Islet of Langerhans (tissue), 1 donor: ENCODE results near the gene TGIF2LX.
"Not testable (repeated sequence)": the region's sequence is repeated elsewhere in the genome, so short reads cannot be mapped to it uniquely, and the experiment has no call there.

Experiments used
- FAIRE-seq: peaks from one replicate; lab custom pipeline; 2011; peaks lifted over from hg19 to GRCh38; lab: Jason Lieb, UNC

The TGIF2LX gene

DNA sequence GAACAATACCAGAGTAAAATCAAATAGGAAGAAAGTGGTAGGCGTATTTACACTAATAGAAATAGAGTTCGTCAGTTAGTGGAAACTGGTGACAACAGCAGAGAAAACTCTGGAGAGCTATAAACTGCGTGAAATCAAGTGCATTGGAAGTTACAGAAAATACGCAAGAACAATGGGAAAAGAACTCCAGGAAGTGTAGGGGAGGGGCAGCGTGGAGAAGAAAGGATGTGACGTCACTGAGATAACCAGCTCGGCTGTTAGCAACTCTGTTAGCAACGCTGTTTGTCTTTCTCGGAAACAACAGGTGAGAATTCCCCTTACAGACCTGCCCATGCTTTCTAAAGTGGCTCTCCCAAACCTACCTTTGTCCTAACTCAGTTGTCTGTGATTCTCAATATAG is at the start of gene TGIF2LX:
TSS of gene TGIF2LX (plus strand) at position 244 of the 400 bp plus-strand sequence. CDS start 178 bp downstream, outside the sequence.
- not testable (repeated sequence) for FAIRE-seq

DNA sequence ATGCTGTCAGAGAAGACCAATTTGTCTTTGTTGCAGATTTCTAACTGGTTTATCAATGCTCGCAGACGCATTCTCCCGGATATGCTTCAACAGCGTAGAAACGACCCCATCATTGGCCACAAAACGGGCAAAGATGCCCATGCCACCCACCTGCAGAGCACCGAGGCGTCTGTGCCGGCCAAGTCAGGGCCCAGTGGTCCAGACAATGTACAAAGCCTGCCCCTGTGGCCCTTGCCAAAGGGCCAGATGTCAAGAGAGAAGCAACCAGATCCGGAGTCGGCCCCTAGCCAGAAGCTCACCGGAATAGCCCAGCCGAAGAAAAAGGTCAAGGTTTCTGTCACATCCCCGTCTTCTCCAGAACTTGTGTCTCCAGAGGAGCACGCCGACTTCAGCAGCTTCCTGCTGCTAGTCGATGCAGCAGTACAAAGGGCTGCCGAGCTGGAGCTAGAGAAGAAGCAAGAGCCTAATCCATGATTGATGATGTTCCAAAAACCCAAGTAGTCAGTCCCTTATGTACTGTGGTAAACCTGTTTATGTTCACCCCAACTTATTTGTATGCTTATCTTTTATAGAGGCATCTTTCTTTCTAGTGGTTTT is 728 bp downstream of the TGIF2LX start:
- FAIRE-seq: not testable (repeated sequence)

DNA sequence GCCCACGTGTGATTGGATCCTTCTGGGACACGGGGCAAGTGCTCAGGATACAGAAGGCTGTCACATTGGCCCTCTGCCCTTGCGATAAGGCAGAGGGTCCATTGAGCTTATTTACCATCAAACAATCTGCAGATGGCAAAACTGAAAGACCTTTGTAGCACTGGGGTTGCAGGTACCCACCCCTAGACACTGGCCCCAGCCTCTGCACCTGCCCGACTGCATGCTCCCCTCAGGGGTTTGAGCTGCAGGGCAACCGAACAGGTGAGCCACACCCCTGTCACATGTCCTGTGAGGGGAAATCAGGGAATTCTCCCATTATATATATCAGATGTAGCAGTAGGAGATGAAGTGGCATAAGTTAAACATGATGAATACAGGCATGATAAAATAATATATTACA is 21.4 kb downstream of the TGIF2LX start:
- not testable (repeated sequence) for FAIRE-seq

DNA sequence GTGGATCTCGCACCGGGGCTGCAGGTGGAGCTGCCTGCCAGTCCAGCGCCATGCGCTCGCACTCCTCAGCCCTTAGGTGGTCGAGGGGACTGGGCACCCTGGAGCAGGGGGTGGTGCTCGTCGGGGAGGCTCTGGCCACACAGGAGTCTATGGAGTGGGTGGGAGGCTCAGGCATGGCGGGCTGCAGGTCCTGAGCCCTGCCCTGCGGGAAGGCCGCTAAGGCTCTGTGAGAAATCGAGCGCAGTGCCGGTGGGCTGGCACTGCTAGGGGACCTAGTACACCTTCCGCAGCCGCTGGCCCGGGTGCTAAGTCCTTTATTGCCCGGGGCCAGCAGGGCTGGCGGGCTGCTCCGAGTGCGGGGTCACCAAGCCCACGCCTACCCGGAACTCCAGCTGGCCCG is 43.9 kb downstream of the TGIF2LX start:
- not testable (repeated sequence) for FAIRE-seq
